Endothelial cell of umbilical vein (primary cell): Measurements from ENCODE around the gene APIP. TPM values are rescaled to one million over a fixed set of nuclear protein-coding genes. Genes with fewer than 3 reads are reported as not detected.

Experiments
- BruUV-seq: library from RNA; stranded (reverse); fragments of 400-500 nt; replicated peaks from 2 replicates; lab custom pipeline; 2021; lab: Mats Ljungman, UMichigan
- CTCF ChIA-PET: fragments of 300-600, 350-600 bp; sonication (Branson Sonifier 250); formaldehyde crosslinking; loops from one replicate; lab custom pipeline; 2021; ENCODE audit warnings: antibody characterized with exemption, inconsistent platforms; lab: Charles Lee
- POLR2A ChIA-PET: fragments of 300-600, 350-600 bp; sonication (Branson Sonifier 250); formaldehyde crosslinking; loops from one replicate; lab custom pipeline; 2021; ENCODE audit warnings: antibody characterized with exemption, inconsistent platforms; lab: Charles Lee
- DNase-seq: peaks from one replicate; pipeline ENCODE4 v3.0.0-alpha.2; 2011; ENCODE audit warnings: low read depth, low spot score
- FAIRE-seq: peaks from 2 replicates; lab custom pipeline; 2011; peaks lifted over from hg19 to GRCh38; lab: Jason Lieb, UNC
- H2AFZ ChIP-seq: 2 replicates; pipeline ENCODE4 v1.6.0; 2012; ENCODE audit warnings: low read depth, low read length, control low read depth, inconsistent platforms
- H3K27ac ChIP-seq: 2 replicates; pipeline ENCODE4 v1.5.1; 2011; ENCODE audit warnings: low read depth, mild to moderate bottlenecking, control low read depth, low read length, moderate library complexity; ENCODE audit not compliant: insufficient read depth
- H3K27me3 ChIP-seq, 2 experiments: 2 replicates each; pipeline versions ENCODE4 v1.6.0 to v1.6.1; 2011; ENCODE audit warnings: low read length in 2 of 2, mixed read lengths in 1 of 2; ENCODE audit not compliant: control insufficient read depth in 2 of 2, insufficient read depth in 2 of 2
- H3K36me3 ChIP-seq, 2 experiments: 2 replicates in 1 of 2; 3 replicates in 1 of 2; pipeline ENCODE4 v1.5.1; 2011; ENCODE audit warnings: low read length in 2 of 2, mild to moderate bottlenecking in 1 of 2, moderate library complexity in 1 of 2; ENCODE audit not compliant: control insufficient read depth in 2 of 2, insufficient read depth in 2 of 2; ENCODE audit errors: extremely low read depth in 1 of 2
- H3K4me1 ChIP-seq: 3 replicates; pipeline ENCODE4 v1.5.1; 2011; ENCODE audit warnings: mild to moderate bottlenecking, low read length; ENCODE audit not compliant: control insufficient read depth, insufficient read depth; ENCODE audit errors: extremely low read depth
- H3K4me2 ChIP-seq: 2 replicates; pipeline ENCODE4 v1.6.1; 2011; ENCODE audit warnings: low read length, control low read depth, mixed read lengths; ENCODE audit not compliant: insufficient read depth
- H3K4me3 ChIP-seq, 3 experiments: fragments of 200-600 bp in 1 of 3; sonication (generic), shearing (Covaris generic) in 1 of 3; replicated peaks in 1 of 3; 2 replicates each; pipeline ENCODE4 v1.5.1; 2011 to 2016; ENCODE audit warnings: control low read depth in 3 of 3, low read length in 3 of 3, mild to moderate bottlenecking in 2 of 3, inconsistent platforms in 1 of 3, low read depth in 1 of 3, moderate library complexity in 1 of 3; ENCODE audit not compliant: insufficient read depth in 1 of 3
- H3K79me2 ChIP-seq: 2 replicates; pipeline ENCODE4 v1.6.0; 2012; ENCODE audit warnings: low read length, inconsistent platforms; ENCODE audit not compliant: control insufficient read depth, insufficient read depth
- H3K9ac ChIP-seq: replicated peaks from 2 replicates; pipeline ENCODE3; 2011; ENCODE audit warnings: low read length, control low read depth; ENCODE audit not compliant: insufficient read depth; ENCODE audit errors: extremely low read depth
- H3K9me1 ChIP-seq: replicated peaks from 3 replicates; pipeline ENCODE4 v1.6.0; 2011; ENCODE audit warnings: mild to moderate bottlenecking, low read length; ENCODE audit not compliant: control insufficient read depth, insufficient read depth; ENCODE audit errors: extremely low read depth
- H3K9me3 ChIP-seq: replicated peaks from 2 replicates; pipeline ENCODE4 v1.5.1; 2012; ENCODE audit warnings: low read length, inconsistent platforms; ENCODE audit not compliant: control insufficient read depth, insufficient read depth
- H4K20me1 ChIP-seq: replicated peaks from 2 replicates; pipeline ENCODE3; 2011; ENCODE audit warnings: mild to moderate bottlenecking, low read length; ENCODE audit not compliant: control insufficient read depth, insufficient read depth; ENCODE audit errors: extremely low read depth
- CTCF ChIP-seq, 2 donors: IDR thresholded peaks; 1 replicate in 1 of 2; 2 replicates in 1 of 2; pipeline ENCODE4 v1.5.1; 2011; ENCODE audit warnings: low read length in 2 of 2, mild to moderate bottlenecking in 2 of 2, moderate library complexity in 2 of 2, control low read depth in 1 of 2, inconsistent platforms in 1 of 2, low read depth in 1 of 2; ENCODE audit not compliant: insufficient read depth in 1 of 2; ENCODE audit errors: extremely low read depth in 1 of 2
- EZH2 ChIP-seq: IDR thresholded peaks from 2 replicates; pipeline ENCODE4 v1.6.1; 2012; ENCODE audit warnings: borderline replicate concordance, low read depth, mild to moderate bottlenecking, moderate library complexity, low read length, inconsistent platforms; ENCODE audit not compliant: severe bottlenecking
- FOS ChIP-seq: IDR thresholded peaks from 2 replicates; pipeline ENCODE4 v1.6.1; 2011; ENCODE audit warnings: mild to moderate bottlenecking, low read length, moderate library complexity, borderline replicate concordance; ENCODE audit not compliant: insufficient read depth
- GATA2 ChIP-seq: IDR thresholded peaks from 2 replicates; pipeline ENCODE4 v1.7.0; 2011; ENCODE audit warnings: low read depth, mild to moderate bottlenecking, moderate library complexity, mixed read lengths, low read length; ENCODE audit not compliant: insufficient read length, insufficient read depth
- JUN ChIP-seq: IDR thresholded peaks from 2 replicates; pipeline ENCODE4 v1.6.1; 2011; ENCODE audit warnings: borderline replicate concordance, low read depth; ENCODE audit not compliant: insufficient read length, insufficient read depth
- MAX ChIP-seq: IDR thresholded peaks from 2 replicates; pipeline ENCODE4 v1.6.1; 2011; ENCODE audit not compliant: insufficient read depth, insufficient read length
- MYC ChIP-seq: IDR thresholded peaks from one replicate; pipeline ENCODE4 v1.6.1; 2011; ENCODE audit warnings: mild to moderate bottlenecking, low read depth, low read length
- POLR2A ChIP-seq: IDR thresholded peaks from 2 replicates; pipeline ENCODE4 v1.6.1; 2012; ENCODE audit warnings: low read depth, mild to moderate bottlenecking, control low read depth, low read length
- POLR2AphosphoS5 ChIP-seq: IDR thresholded peaks from 2 replicates; pipeline ENCODE4 v1.6.1; 2012; ENCODE audit warnings: low read depth, mild to moderate bottlenecking, control low read depth, low read length, moderate library complexity; ENCODE audit not compliant: insufficient read depth
- dilution Hi-C: fragments of 300-500 bp; cut with MboI; formaldehyde crosslinking; loops from one replicate; pipeline ENCODE4 v1.15.0; 2019; ENCODE audit warnings: low sequenced_read_pairs; ENCODE audit not compliant: extremely low pct_ligation_motif_present
- intact Hi-C: fragments of 100-400 bp; cut with micrococcal nuclease; formaldehyde crosslinking; loops from one replicate; pipeline ENCODE4 v1.10.0; 2022
- polyA plus RNA-seq, 4 experiments: library from polyadenylated mRNA; depleted of rRNA in 3 of 4; stranded (reverse) in 3 of 4; unstranded in 1 of 4; fragments of >200 nt; gene quantifications; 2 replicates each; pipeline versions ENCODE4 v1.2.1 to v1.2.3, GENCODE V29; 2011 to 2012; ENCODE audit warnings: missing spikeins in 1 of 4
- total RNA-seq: library from RNA; stranded (reverse); gene quantifications from 2 replicates; pipeline ENCODE4 v1.2.3, GENCODE V29; 2021

Gene APIP
- total and polyA plus RNA-seq, 2 donors (not counting 3 experiments of a cell fraction or from before 2014, with no cell fraction given): 10.0 to 26.9 TPM

GRCh38 chr11:34863048-34863447 is 53.1 kb downstream of the APIP start:
- no peak for TF ChIP-seq MAX
- TF ChIP-seq FOS: no peak
- no peak for TF ChIP-seq CTCF (IDR thresholded peaks at IDR 0.05; ENCODE audit: extremely low read depth in 1 of 2, insufficient read depth in 1 of 2, low read depth in 1 of 2, low read length in 2 of 2)
- no peak for TF ChIP-seq MYC
- no peak for TF ChIP-seq POLR2AphosphoS5
- TF ChIP-seq EZH2: no peak
- no peak for TF ChIP-seq JUN
- no peak for TF ChIP-seq GATA2
- no peak for TF ChIP-seq POLR2A
- Histone ChIP-seq H2AFZ (no peak overlapping the region), H3K36me3 (no peaks in the 10 kb centered on the region), H3K9me3 (no peaks in the 10 kb centered on the region), H3K79me2 (no peaks in the 10 kb centered on the region), H3K4me2 (no peak overlapping the region), H3K9ac (no peak overlapping the region), H4K20me1 (no peaks in the 10 kb centered on the region), H3K4me3 (no peak overlapping the region), H3K9me1 (no peaks in the 10 kb centered on the region), H3K27ac (no peak overlapping the region), H3K27me3 (peaks cover 5 to 7% of the 10 kb centered on the region in 2 experiments), H3K4me1 (no peaks in the 10 kb centered on the region)
- FAIRE-seq: no peak
- POLR2A ChIA-PET: no interaction called here
- BruUV-seq: no TSS peak
- DNase-seq: no peak
- intact Hi-C loops (no loop called here), dilution Hi-C loops (no loop called here)
- CTCF ChIA-PET: no interaction called here
